ENCODE measurements around the gene ITSN2. TPM values are rescaled to one million over a fixed set of nuclear protein-coding genes. Genes with fewer than 3 reads are reported as not detected.

Gene ITSN2
- total and polyA plus RNA-seq, 2 of the 8 experiments (the other 6 are each of a cell fraction or from before 2014, with no cell fraction given): 9.3 to 17.0 TPM

- Histone ChIP-seq H2BK5ac (ENCODE audit: low read depth, low read length) (no peak overlapping the region), H3K4me2 (ENCODE audit: insufficient read depth in 1 of 2, low read depth in 2 of 2, low read length in 2 of 2) (no peak overlapping the region), H3K79me1 (ENCODE audit: low read depth, low read length) (no peaks in the 10 kb centered on the region), H4K8ac (ENCODE audit: extremely low read depth, insufficient read depth, low read length) (no peak overlapping the region), H3K9me3 (ENCODE audit: insufficient read depth in 2 of 2, low read depth in 1 of 2, low read length in 1 of 2) (no peaks in the 10 kb centered on the region), H3K56ac (replicated peaks; ENCODE audit: insufficient read length, low read depth, low read length) (no peak overlapping the region), H2AK5ac (ENCODE audit: low read depth, low read length) (no peak overlapping the region), H3K36me3 (ENCODE audit: control insufficient read depth in 2 of 4, insufficient read depth in 4 of 4, low read length in 3 of 4) (no peaks in the 10 kb centered on the region), H4K91ac (replicated peaks; ENCODE audit: insufficient read length, low read length) (no peak overlapping the region), H3K4me3 (ENCODE audit: extremely low read depth in 1 of 4, insufficient read depth in 2 of 4, low read depth in 3 of 4, low read length in 4 of 4) (no peak overlapping the region), H3K9ac (replicated peaks in 1 of 4; ENCODE audit: extremely low read depth in 1 of 4, low read depth in 3 of 4, low read length in 3 of 4) (no peak overlapping the region), H3K4ac (replicated peaks; ENCODE audit: insufficient read length, low read depth, low read length) (no peak overlapping the region), H3K4me1 (replicated peaks in 1 of 4; ENCODE audit: control insufficient read depth in 3 of 4, insufficient read depth in 4 of 4, low read length in 3 of 4) (no peaks in the 10 kb centered on the region), H3K18ac (ENCODE audit: extremely low read depth, low read length) (no peak overlapping the region), H3K14ac (ENCODE audit: insufficient read length) (no peak overlapping the region), H4K5ac (ENCODE audit: insufficient read length, low read depth, low read length) (no peak overlapping the region), H3K27me3 (replicated peaks in 1 of 4; ENCODE audit: control insufficient read depth in 3 of 4, extremely low read depth in 1 of 4, insufficient read depth in 3 of 4, low read length in 3 of 4) (no peaks in the 10 kb centered on the region), H2BK12ac (ENCODE audit: low read depth, low read length) (no peak overlapping the region), H2AFZ (ENCODE audit: low read length) (no peak overlapping the region), H3K79me2 (ENCODE audit: control insufficient read depth in 1 of 2, insufficient read depth in 2 of 2, low read length in 2 of 2) (no peaks in the 10 kb centered on the region), H3K23me2 (ENCODE audit: low read depth, low read length) (no peaks in the 10 kb centered on the region; the same call in 1 of the 2 replicates), H2BK15ac (ENCODE audit: low read length) (no peak overlapping the region), H3K23ac (ENCODE audit: insufficient read length) (no peak overlapping the region), H3K27ac (ENCODE audit: low read depth, low read length) (no peak overlapping the region), H2BK120ac (replicated peaks; ENCODE audit: low read depth, low read length) (no peak overlapping the region), H4K20me1 (replicated peaks in 1 of 2; ENCODE audit: control insufficient read depth in 1 of 2, insufficient read depth in 2 of 2, low read length in 2 of 2) (no peaks in the 10 kb centered on the region), H2BK20ac (ENCODE audit: low read length) (no peak overlapping the region)
- WGBS, 2 experiments (ENCODE audit: extremely low coverage in 1 of 2, insufficient coverage in 1 of 2, insufficient read length in 1 of 2, insufficient replicate concordance in 2 of 2, low coverage in 1 of 2, low lambda C conversion rate in 2 of 2, missing lambda C conversion rate in 1 of 2): 98% methylated on average over 2 of the region's 2 CpGs; no CpG with 5 or more reads in 1 of the 2 experiments
- no peak for FAIRE-seq
- DNase-seq (ENCODE audit: low read depth in 1 of 2, low spot score in 2 of 2): no peak
- no peak for TF ChIP-seq PHF8 (conservative IDR thresholded peaks at IDR 0.05; ENCODE audit: low read depth, low read length)
- TF ChIP-seq SIX5 (IDR thresholded peaks at IDR 0.05; ENCODE audit: low read depth, low read length): no peak
- TF ChIP-seq CREB1 (IDR thresholded peaks at IDR 0.05): no peak
- no peak for TF ChIP-seq JUND (IDR thresholded peaks at IDR 0.05; ENCODE audit: low read length)
- no peak for TF ChIP-seq HDAC2 (IDR thresholded peaks at IDR 0.05; ENCODE audit: borderline replicate concordance in 1 of 2, low read depth in 2 of 2, low read length in 2 of 2)
- no peak for TF ChIP-seq RBBP5 (IDR thresholded peaks at IDR 0.05; ENCODE audit: borderline replicate concordance, low read depth, low read length)
- no peak for TF ChIP-seq GTF2F1 (IDR thresholded peaks at IDR 0.05; ENCODE audit: borderline replicate concordance, low read depth, low read length)
- TF ChIP-seq TAF7 (optimal IDR thresholded peaks at IDR 0.05; ENCODE audit: borderline replicate concordance, low read depth, low read length): no peak
- TF ChIP-seq POU5F1 (IDR thresholded peaks at IDR 0.05; ENCODE audit: low read depth, low read length): no peak
- TF ChIP-seq BCL11A (IDR thresholded peaks at IDR 0.05; ENCODE audit: low read depth in 2 of 2, low read length in 2 of 2): no peak
- TF ChIP-seq TEAD4 (IDR thresholded peaks at IDR 0.05; ENCODE audit: low read depth, low read length): no peak
- TF ChIP-seq KDM4A (IDR thresholded peaks at IDR 0.05; ENCODE audit: low read depth, low read length, severe bottlenecking): no peak
- no peak for TF ChIP-seq CEBPB (IDR thresholded peaks at IDR 0.05; ENCODE audit: low read depth, low read length)
- ChIA-PET CTCF (ENCODE audit: partially characterized antibody) (interaction anchor here (0.9 to 1.9 kb wide), 3 partner anchors 156 to 224 kb away, joined by 3 to 5 read pairs (median 4); no protein-coding TSS in a partner anchor), POLR2A (ENCODE audit: partially characterized antibody) (no interaction called here)
Observed at GRCh38 chr2:24385366-24385765, 25.0 kb upstream of the ITSN2 start.

Data from H1 (cell line).